Gastrocnemius medialis (tissue), 4 donors: ENCODE measurements around the gene AP1S3. TPM values are rescaled to one million over a fixed set of nuclear protein-coding genes. Genes with fewer than 3 reads are reported as not detected.

Experiments
- ATAC-seq, 2 donors: fragments of 150-250 bp; one replicate each; pipeline ENCODE4 v1.9.1; 2016
- DNase-seq, 2 donors: peaks; one replicate each; pipeline ENCODE4 v3.0.0-alpha.2; 2019
- H3K27ac ChIP-seq, 4 donors: fragments of 200-600 bp; sonication (generic); 1 replicate in 1 of 4; 2 replicates in 3 of 4; pipeline ENCODE4 v1.5.1; 2016 to 2018; ENCODE audit warnings: mild to moderate bottlenecking in 2 of 4, moderate library complexity in 1 of 4
- H3K27me3 ChIP-seq, 3 donors: fragments of 200-600 bp; sonication (generic) in 2 of 3; 1 replicate in 1 of 3; 2 replicates in 2 of 3; pipeline versions ENCODE4 v1.5.1 to v1.6.0; 2016 to 2019; ENCODE audit warnings: mild to moderate bottlenecking in 1 of 3, moderate library complexity in 1 of 3
- H3K36me3 ChIP-seq, 2 donors: fragments of 200-600 bp; sonication (generic) in 1 of 2; one replicate each; pipeline ENCODE4 v1.5.1; 2017 to 2018
- H3K4me1 ChIP-seq, 2 donors: fragments of 200-600 bp; sonication (generic) in 1 of 2; one replicate each; pipeline ENCODE4 v1.5.1; 2016 to 2017; ENCODE audit warnings: mild to moderate bottlenecking in 2 of 2
- H3K4me3 ChIP-seq, 4 donors: fragments of 200-600 bp; sonication (generic) in 3 of 4; 1 replicate in 1 of 4; 2 replicates in 3 of 4; pipeline ENCODE4 v1.5.1; 2016 to 2019; ENCODE audit warnings: mild to moderate bottlenecking in 2 of 4
- H3K9me3 ChIP-seq, 3 donors: fragments of 200-600 bp; sonication (generic) in 2 of 3; 1 replicate in 1 of 3; 2 replicates in 2 of 3; pipeline ENCODE4 v1.5.1; 2016 to 2019
- CTCF ChIP-seq, 5 experiments: fragments of 450-650 bp in 3 of 5; fragments of 200-600 bp in 2 of 5; sonication (generic) in 2 of 5; IDR thresholded peaks in 4 of 5; conservative IDR thresholded peaks in 1 of 5; 1 replicate in 4 of 5; 2 replicates in 1 of 5; pipeline ENCODE4 v1.5.1; 2016 to 2019; ENCODE audit warnings: antibody characterized with exemption in 5 of 5, mild to moderate bottlenecking in 3 of 5, moderate library complexity in 3 of 5
- POLR2A ChIP-seq, 2 donors: fragments of 450-650 bp; IDR thresholded peaks; one replicate each; pipeline ENCODE4 v1.6.1; 2017; ENCODE audit warnings: antibody characterized with exemption in 2 of 2, mild to moderate bottlenecking in 2 of 2, moderate library complexity in 2 of 2
- in situ Hi-C, 4 donors: fragments of 200-750 bp; cut with MboI; loops; one replicate each; pipeline versions ENCODE4 v1.15.0 to v1.8.0; 2017; ENCODE audit warnings: low sequenced_read_pairs in 4 of 4
- intact Hi-C: fragments of 100-400 bp; cut with DNase I; formaldehyde crosslinking; loops from one replicate; pipeline ENCODE4 v1.15.1; 2023; ENCODE audit warnings: low total_unique reads
- total RNA-seq, 4 donors: library from RNA; depleted of rRNA; stranded (reverse); fragments of >200 nt; gene quantifications; one replicate each; pipeline versions ENCODE4 v1.1.0 to v1.2.3, GENCODE V29; 2016

Gene AP1S3
- total RNA-seq, 4 donors from 2014 or later: 0.20 TPM; not detected in 3

GRCh38 chr2:223834431-223834830 lies 3.0 kb downstream of the AP1S3 start:
- Histone ChIP-seq H3K36me3 (no peaks in the 10 kb centered on the region), H3K4me1 (peaks cover 4 to 7% of the 10 kb centered on the region in 2 donors), H3K4me3 (no peak overlapping the region), H3K9me3 (no peaks in the 10 kb centered on the region), H3K27ac (no peak overlapping the region), H3K27me3 (peaks cover 0 to 7% (median 4%) of the 10 kb centered on the region in 3 donors)
- in situ Hi-C loops (no loop called here), intact Hi-C loops (no loop called here)
- no peak for ATAC-seq
- DNase-seq: no peak
- no peak for TF ChIP-seq POLR2A (IDR thresholded peaks at IDR 0.05)
- TF ChIP-seq CTCF (IDR thresholded peaks at IDR 0.05 in 4 of 5, conservative IDR thresholded peaks at IDR 0.05 in 1 of 5): no peak

- in situ Hi-C loops (no loop called here), intact Hi-C loops (no loop called here)
- H3K27ac ChIP-seq: no peak overlapping the region
- H3K4me1 ChIP-seq: peaks cover 4 to 7% of the 10 kb centered on the region in 2 donors
- peaks cover 0 to 7% (median 4%) of the 10 kb centered on the region in 3 donors for H3K27me3 ChIP-seq
- DNase-seq: no peak
- TF ChIP-seq CTCF (IDR thresholded peaks at IDR 0.05 in 4 of 5, conservative IDR thresholded peaks at IDR 0.05 in 1 of 5) (no peak), POLR2A (IDR thresholded peaks at IDR 0.05) (no peak)
- peak in 1 of 2 donors; percentile 45 for ATAC-seq
- no peak overlapping the region for H3K4me3 ChIP-seq
- no peaks in the 10 kb centered on the region for H3K36me3 ChIP-seq
- H3K9me3 ChIP-seq: no peaks in the 10 kb centered on the region
Measured at GRCh38 chr2:223832241-223832903, 5.0 kb downstream of the AP1S3 start.

DNA sequence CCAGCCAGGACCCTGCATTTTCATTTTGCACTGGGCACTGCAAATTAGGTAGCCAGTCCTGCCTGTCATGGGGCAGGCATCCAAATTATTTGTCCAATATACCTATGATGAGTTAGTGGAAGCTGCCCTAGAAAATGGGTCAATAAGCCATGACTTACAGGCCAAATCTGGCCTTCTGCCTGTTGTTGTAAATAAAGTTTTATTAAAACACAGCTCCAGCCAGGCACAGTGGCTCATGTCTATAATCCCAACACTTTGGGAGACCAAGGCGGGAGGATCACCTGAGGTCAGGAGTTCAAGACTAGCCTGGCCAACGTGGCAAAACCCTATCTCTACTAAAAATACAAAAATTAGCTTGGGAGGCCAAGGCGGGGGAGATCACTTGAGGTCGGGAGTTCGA lies 8.3 kb downstream of the AP1S3 start:
- Histone ChIP-seq H3K4me1 (no peaks in the 10 kb centered on the region), H3K36me3 (no peaks in the 10 kb centered on the region), H3K27me3 (peaks cover 0 to under 1% (median 0%) of the 10 kb centered on the region in 3 donors), H3K9me3 (no peaks in the 10 kb centered on the region), H3K27ac (no peak overlapping the region), H3K4me3 (no peak overlapping the region)
- TF ChIP-seq CTCF (IDR thresholded peaks at IDR 0.05 in 4 of 5, conservative IDR thresholded peaks at IDR 0.05 in 1 of 5) (no peak), POLR2A (IDR thresholded peaks at IDR 0.05) (no peak)
- in situ Hi-C loops (no loop called here), intact Hi-C loops (no loop called here)
- ATAC-seq: no peak
- DNase-seq: no peak

GRCh38 chr2:223828314-223828713 lies 9.1 kb downstream of the AP1S3 start:
- TF ChIP-seq CTCF (IDR thresholded peaks at IDR 0.05 in 4 of 5, conservative IDR thresholded peaks at IDR 0.05 in 1 of 5) (no peak), POLR2A (IDR thresholded peaks at IDR 0.05) (no peak)
- H3K4me3 ChIP-seq: no peak overlapping the region
- in situ Hi-C loops: no loop called here
- no peak overlapping the region for H3K27ac ChIP-seq
- ATAC-seq (no peak), DNase-seq (no peak)
- no peaks in the 10 kb centered on the region for H3K4me1 ChIP-seq
- H3K27me3 ChIP-seq: no peaks in the 10 kb centered on the region
- no peaks in the 10 kb centered on the region for H3K9me3 ChIP-seq
- H3K36me3 ChIP-seq: no peaks in the 10 kb centered on the region
- intact Hi-C loops: no loop called here

DNA sequence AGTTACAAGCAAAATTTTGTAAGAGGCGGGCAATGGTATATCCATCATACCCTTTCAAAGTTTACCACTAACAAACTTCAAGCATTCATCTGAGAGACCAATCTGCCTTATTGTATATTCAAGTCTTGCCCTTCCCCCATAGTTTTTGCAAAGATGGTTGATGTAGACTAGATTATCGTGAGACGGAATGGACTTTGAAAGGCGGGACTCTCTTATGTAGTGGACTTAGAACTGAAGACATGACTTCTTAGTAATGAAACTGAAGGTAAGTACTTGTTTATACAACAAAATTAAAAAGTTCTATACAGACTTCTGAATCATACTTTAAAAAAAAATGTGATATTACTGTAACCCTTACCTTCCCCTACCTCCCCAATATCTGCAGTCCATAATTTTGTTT lies 10.4 kb downstream of the AP1S3 start:
- intact Hi-C loops: no loop called here
- DNase-seq (no peak), ATAC-seq (no peak)
- Histone ChIP-seq H3K4me1 (no peaks in the 10 kb centered on the region), H3K27ac (no peak overlapping the region), H3K27me3 (no peaks in the 10 kb centered on the region), H3K36me3 (no peaks in the 10 kb centered on the region), H3K9me3 (no peaks in the 10 kb centered on the region), H3K4me3 (no peak overlapping the region)
- TF ChIP-seq POLR2A (IDR thresholded peaks at IDR 0.05) (no peak), CTCF (IDR thresholded peaks at IDR 0.05 in 4 of 5, conservative IDR thresholded peaks at IDR 0.05 in 1 of 5) (no peak)
- in situ Hi-C loops: no loop called here
